HG03103 (cell line): ENCODE results near the gene TCAF1.
"Not testable (repeated sequence)": the region's sequence is repeated elsewhere in the genome, so short reads cannot be mapped to it uniquely, and the experiment has no call there.

Experiments used
- ATAC-seq: cut with Tn5 transposase; IDR thresholded peaks from one replicate; pipeline ENCODE4 v1.9.1; 2021; ENCODE audit warnings: low read depth; ENCODE audit not compliant: unreplicated experiment

The TCAF1 gene

DNA sequence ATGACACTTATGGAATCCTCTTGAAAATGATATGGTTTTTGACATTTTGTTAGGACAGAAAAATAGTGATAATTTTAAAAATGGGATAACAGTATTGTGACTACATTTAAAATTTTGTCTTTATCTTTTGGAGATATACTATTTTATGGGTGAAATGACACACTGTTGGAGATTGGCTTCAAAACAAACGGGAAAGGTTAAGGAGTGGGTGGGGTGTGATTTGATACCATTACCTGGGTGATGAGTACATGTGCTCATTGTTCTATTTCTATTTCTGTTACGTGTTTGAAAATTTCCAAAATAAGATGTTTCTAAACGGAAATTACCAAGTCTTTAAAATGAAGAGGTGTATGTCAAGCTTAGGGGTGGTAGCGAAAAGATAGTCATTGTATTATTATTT is 28.7 kb downstream of the TCAF1 start:
- not testable (repeated sequence) for ATAC-seq

DNA sequence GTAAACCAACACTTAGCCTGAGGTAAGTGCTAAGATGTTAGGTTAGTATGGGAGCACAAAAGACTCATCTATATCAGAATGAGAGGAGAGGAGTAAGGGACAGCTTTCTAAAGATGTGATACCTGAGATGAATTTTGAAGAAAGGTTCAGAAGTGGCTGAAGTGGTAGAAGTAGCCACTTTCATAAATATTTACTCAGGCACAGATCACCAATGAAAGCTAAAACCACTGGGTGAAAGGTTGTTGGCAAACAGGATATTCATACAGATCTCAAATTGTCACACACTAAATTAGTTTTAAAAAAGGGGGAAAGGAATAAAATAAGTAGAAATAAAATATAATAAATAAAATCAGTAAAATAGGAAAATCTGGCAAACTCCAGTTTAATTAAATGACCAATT is 30.4 kb downstream of the TCAF1 start:
- ATAC-seq, result not testable (repeated sequence)

DNA sequence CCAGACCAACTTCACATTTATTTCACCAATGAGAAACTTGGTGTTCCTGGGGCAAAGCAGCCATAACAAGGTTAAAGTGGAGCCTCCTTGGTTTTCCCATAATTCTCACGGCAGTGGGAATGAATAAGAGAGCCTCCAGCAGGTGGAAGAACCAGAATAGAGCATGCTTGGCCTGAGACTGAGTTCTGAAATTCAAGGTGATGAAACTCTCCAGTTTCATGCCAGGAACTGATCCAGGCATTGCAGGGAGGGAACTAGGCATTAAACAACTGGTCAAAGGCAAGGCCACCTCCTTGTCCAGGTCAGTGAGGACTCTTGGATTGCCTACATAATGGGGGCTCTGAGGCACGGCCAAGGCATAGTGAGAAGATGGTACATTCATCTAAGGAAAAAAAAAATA is 44.0 kb downstream of the TCAF1 start:
- ATAC-seq, result not testable (repeated sequence)

DNA sequence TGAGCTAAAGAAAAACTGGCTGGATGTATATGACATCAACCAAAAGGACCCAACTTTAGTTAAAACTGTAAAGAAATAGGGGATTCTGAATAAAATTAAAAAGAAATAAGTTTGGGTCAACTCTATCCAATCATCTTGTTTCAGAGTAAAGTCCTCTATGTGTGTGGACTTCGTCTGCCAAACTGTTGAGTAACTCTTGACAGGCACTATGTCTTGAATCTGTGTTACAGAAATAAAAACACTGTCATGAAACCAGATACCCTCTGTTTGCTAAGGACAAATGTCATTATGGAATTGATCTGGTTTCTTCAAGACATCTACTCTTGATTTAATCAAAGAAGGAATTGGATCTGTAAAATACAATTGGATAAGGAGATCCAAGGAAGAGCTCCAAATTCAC is 46.5 kb downstream of the TCAF1 start:
- ATAC-seq, result not testable (repeated sequence)

DNA sequence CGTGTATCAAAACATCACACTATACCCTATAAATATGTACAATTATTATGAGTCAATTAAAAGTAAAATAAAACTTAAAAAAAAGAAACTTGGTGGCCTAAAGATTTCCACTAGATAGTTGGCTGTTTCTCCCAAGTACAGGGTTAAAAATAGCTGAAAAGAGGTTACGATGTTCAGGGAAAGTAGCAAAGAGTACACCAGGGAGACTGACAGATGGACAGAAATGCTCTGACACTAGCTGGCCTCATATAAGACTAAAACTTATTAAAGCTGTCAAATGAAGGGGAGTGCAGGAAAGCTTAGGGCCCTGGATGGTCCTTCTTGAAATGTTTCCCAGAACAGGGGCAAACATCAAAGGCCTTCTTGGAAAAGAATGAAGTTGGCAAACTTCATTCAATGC is 51.3 kb downstream of the TCAF1 start:
- ATAC-seq, result no peak

DNA sequence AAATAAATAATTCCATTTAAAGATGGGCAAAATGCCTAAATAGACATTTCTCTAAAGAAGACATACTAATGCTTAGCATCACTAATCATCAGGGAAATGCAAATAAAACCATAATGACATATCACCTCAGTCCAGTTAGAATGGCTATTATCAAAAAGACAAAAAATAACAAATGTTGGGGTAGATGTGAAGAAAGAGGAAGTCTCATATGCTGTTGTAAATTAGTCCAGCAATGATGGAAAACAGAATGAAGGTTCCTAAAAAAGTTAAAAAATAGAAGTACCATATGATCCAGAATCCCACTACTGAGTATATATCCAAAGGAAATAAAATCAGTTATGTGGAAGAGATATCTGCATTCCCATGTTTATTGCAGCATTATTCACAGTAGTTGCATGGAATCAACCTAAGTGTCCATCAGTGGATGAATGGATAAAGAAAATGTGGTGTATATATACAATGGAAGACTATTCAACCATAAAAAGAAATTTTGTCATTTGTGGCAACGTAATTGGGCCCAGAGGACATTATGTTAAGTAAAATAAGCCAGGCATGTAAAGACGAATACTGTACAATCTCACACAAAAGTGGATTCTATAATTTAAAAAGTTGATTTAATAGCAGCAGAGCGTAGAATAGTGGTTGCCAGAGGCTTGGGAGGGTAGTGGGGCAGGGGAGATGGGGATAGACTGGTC is 52.0 kb downstream of the TCAF1 start:
- no peak for ATAC-seq

DNA sequence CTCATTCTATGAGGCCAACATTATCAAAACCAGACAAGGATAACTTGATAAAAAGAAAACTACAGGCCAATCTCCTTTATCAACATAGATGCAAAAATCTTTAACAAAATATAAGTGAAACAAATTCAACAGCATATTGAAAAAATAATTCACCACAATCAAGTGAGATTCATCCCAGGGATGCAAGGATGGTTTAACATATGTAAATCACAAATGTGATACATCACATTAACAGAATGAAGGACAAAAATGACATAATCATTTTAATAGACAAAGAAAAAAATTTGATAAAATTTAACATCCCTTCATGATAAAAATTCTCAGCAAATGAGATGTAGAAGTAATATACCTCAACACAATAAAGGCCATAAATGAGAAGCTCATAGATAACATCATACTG is 53.8 kb downstream of the TCAF1 start:
- no peak for ATAC-seq

DNA sequence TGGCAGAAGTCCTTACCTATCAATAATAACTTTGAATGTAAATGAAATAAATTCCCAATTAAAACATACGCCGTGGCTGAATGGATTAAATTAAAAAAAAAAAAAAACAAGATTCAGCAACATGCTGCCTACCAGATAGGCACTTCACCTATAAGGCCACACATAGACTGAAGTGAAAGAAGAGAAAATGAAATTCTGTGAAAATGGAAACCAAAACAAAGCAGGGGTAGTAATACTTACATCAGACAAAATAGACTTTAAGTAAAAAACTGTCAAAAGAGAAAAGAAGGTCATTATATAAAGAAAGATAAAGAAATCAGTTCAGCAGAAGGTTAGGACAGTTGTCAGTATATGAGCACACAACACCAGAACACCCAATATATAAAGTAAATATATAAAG is 55.3 kb downstream of the TCAF1 start:
- no peak for ATAC-seq

DNA sequence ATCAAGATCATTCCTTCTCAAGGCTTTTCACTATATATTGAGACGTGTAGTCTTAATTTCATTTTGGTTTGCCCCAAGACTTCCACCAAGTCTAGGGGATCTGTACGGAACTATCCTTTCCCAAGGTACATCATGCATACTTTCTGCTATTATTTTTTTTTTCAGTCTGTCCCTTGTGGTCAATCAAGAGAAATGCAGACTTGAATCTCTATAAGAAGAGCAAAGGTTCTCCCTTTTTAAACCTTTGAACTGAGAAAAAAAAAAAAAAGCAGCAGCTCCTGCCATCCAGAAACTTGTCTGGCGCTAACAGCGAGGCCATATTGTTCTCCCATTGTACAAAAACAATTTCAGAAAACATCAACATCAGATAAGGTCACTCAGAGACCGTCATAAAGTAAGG is 60.3 kb downstream of the TCAF1 start:
- ATAC-seq, result not testable (repeated sequence)

DNA sequence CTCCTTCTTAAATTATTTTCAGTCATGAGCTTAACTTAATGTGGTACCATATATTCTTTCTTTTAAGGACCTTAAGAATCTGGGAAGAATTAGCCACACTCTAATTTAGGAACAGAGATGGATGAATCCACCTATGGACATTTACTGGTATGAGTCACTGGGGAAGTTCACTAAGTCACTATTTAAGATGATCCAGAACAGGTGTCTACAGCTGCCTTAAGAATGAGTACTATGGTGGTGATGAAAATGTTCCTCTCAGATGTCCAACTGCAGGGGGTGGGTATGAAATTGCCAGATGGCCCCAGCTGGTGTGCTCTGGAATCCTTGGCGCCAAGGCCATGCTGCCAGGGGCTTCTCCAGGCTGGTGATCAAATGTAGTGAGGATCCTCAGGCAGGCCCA is 61.9 kb downstream of the TCAF1 start:
- ATAC-seq, result not testable (repeated sequence)

DNA sequence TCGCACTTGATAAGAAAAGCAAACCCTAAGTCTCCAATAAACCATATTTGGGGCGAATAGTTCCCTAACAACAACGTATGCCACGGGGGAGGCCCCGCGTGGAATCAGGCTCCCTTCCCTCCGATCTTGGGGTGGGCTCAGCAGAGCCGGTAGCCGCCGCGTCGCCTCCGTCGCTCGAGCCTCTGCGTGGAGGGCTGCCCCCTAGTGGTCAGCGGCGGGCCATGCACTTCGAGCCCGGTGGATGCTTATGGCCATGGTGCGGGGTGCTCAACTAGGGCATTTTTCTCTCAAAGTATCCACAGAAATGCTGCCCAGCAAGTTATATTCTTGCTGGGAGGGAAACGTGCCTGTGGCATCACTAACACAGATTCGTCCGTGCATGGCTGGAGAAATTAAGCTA is 64.8 kb downstream of the TCAF1 start:
- ATAC-seq, result peak; percentile 51

DNA sequence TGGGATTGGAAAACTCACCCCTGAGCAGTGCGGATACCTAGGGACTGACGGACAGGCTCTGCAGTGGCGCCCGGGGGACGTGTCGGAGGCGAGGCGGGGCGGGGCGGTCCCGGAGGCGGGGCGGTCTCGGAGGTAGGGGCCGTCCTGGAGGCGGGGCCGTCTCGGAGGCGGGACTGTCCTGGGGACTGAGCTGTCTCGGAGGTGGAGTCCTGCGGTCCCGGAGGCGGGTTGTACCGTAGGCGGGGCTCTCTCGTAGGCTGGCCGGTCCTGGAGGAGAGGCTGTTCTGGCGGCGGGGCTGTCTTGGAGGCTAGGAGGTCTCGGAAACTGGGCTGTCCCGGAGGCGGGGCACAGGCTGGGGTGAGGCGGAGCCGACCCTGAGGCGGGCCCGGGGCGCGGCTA is 65.4 kb downstream of the TCAF1 start:
- peak; percentile 78 for ATAC-seq

DNA sequence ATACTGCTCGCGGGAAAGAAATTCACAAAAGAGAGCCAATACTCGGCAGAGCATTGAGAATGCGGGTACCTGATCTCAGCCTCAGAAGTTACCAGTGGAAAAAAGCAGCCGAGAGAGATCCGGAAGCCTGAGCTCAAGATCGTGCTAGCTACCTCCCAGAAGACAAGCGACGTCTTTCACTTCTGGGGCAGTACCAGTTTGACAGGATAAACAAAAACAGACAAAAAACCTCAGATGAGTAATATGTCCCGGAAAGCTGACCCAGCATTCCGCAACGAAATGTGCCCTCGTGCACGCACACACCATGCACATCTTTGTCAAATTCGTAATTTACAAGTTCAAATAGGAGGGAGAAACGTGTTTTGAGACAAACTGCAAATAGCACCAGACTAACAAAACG is 65.9 kb downstream of the TCAF1 start:
- peak; percentile 26 for ATAC-seq

DNA sequence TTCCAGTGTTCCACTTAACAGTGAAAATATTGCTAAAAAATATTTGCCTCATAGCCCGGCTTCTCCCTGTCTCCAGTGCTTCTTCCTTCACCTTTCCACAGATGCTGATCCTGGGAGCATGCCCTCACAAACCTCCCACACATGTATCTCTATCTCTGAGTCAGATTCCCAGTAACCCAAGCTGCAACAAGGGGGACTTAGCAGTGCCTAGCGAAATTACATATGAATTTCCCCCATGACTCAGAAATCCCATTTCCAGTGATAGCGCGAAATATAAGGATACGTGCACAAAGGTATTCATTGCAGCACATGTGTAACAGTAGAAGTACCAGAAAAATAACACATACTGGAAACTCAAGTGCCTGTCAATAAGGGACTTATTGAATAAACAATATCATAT is 75.4 kb downstream of the TCAF1 start:
- not testable (repeated sequence) for ATAC-seq

DNA sequence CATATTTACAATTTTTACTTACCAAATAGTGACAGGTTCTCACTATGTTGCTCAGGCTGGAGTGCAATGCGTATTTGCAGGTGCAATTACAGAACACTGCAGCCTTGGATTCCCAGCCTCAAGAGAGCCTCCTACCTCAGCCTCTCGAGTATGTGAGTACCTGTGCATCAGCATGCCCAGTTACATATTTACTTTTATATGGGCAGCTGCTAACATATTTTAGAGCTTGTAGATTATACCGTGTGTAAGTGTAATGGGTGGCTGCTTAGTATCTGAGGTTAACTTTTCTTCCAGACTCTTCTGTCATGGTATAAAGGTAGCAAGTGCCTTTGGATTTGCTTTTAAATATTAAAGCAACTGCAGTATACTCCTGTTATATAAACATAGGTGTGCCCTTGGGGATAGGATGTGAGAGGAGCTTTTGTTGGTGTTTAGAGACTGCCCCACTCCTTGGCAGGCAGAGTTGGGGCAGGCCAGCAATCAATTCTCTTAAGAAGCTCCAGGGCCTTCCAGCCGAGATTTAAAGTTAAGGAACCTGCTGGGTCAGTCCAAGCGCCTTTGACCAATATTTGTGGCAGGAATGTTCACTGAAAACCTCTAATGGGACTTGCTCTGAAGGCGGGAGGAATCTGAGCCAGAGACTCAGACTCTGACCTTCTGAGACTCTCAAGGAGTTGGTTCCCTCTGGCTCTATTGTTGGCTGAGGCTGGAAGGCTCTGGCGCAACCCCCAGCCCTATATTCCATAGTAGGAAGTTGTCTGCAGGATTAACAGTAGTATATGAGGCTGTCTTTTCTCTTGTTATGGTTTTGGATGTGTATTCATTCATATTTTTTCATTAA is 77.5 kb downstream of the TCAF1 start:
- not testable (repeated sequence) for ATAC-seq

DNA sequence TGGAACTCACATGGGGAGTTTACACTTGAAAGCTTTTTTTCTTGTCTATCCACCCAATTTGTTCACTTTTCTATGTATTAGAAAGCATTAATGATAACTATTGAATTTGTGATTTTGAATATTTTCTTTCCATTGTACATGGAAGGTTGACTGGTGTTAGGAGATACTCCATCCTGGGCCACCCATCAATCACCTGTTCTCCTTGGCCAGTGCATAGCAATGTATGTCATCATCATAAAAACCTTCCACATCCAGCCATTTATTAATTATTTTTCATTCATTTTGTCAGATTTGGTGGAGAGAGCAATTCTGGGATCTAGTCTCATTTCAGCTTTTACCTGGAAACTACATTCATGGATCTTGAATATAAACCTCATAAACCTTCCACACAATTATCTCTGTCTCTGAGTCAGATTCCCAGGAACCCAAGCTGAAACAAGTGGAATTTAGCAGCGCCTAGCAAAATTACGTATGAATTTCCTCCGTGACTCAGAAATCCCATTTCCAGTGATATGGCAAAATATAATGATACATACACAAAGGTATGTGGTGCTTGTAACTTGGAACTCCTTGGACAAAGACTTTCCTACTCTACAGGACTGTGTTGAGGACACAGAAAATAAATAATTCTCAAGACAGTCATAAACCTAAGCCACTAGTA is 78.2 kb downstream of the TCAF1 start:
- ATAC-seq, result not testable (repeated sequence)

DNA sequence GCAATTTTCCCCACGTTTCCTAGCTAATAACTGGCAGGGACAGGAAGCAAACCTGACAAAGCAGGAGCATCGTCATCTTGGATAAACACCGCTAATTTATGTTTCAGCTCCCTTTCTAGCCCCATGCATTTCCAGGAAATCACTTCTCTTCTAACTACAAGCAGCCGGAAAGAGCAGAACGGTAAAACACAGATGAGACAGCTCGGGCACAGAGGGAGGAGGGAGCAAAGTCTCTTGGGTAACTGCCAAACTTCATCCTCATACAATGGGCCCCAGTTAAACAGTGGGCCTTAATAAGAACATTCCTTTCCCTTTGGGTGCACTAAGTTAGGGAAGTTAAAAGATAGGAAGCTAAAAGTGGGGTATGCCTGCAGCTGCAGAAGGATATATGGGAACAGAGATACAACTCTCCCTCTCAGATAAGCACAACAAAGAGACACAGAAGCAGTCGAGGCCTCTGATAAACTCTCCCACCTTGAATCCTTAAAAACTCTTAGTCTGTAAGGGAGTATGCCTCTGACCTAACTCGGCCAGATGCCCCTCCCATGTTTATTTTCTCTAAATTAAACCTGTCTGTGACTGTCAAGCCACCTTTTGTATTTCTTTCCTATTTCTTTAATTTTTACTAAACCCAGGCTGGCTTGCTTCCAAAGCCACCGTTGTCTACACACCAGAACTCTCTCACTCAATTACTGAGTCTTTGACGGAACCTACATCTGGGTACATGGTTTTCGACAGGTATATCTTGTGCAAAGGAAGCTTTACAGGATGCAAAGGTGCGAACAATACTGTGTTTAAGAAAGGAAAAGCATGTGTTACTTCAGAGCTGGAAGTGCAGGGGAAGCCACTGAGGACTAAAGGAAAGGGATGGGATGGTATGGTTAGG is 80.3 kb downstream of the TCAF1 start:
- not testable (repeated sequence) for ATAC-seq

DNA sequence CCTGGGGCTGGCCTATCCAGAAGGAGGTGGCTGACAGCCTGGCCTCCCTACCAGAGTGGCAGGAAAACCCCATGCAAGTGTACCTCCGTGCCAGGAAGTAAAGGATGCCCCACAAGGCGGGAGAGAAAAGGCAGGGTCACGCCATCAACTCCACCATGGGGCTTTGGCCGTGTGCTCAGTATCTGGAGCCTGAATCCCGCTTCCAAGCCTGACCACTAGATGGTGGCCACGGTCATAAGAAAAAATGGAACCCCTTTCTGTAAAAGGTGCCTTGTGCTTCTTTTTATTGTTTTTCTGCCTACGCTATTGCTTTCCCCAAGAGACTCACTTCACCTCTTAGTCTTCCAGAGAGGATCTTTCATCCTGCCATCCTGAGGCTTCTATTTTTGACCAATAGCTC is 84.1 kb downstream of the TCAF1 start:
- ATAC-seq, result peak; percentile 87

DNA sequence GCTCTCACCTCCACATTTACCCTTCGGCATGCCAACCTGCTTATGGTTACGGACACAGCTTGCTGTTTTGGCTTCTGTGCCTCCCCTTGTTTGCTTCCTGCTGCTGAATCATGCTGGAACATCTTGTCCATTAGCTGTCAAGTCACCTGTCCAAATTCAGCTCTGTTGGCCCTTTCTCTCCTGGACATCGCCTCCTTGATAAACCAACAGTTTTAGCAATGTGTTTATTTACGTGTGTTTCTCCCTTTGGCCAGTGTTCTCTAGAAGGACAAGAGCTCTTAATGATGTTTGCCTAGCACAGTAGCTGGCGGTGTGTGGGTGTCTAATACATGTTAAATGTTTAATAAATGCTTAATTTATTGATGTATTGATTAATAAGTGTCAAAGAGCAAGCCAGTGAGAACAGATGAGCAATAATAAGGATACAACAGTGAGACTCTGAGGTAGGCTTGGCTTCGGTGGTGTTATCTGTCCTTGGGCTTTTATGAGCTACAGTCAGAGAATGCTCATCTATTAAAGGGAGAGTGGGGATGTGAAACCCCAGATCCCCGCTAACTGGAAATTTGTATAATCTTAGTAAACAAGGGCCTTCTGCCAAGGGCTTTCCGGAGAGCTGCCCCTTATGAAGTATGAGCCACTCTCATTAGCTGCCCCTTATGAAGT is 85.4 kb downstream of the TCAF1 start:
- ATAC-seq, result not testable (repeated sequence)

DNA sequence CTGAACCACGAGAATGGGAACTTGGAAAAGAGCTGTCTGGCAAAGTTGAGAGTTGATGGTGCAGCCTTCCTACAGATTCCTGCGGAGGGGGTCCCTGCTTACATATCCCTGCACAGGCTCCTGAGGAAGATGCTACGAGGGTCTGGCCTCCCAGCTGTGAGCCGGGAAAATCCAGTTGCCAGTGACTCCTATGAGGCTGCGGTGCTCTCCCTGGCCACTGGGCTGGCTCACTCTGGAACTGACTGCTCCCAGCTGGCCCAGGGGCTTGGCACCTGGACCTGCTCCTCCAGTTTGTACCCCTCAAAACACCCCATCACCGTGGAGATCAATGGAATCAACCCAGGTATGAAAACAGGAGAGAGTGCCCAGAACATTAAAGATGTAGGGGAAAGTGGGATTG is 91.3 kb downstream of the TCAF1 start:
- not testable (repeated sequence) for ATAC-seq
